Measurements from ENCODE around the gene MBP.

DNA sequence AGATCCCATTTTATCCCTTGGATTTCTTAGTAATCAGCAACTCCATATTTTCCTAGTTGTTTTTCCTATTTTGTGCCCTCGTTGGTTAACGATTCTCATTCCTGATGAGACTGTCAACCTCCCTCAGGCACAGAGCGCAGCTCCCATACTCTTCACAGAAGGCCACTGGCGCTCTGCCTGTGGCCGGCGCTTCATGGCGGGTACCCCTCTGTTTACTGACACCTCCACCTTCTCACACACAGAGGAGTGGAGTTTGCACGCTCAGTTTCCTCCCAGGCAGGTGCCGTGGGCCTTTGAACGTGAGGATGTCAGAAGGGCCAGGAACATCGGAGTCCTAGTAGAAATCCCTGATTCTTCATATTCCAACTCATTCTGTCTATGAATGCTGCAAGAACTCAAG is 139.0 kb downstream of the MBP start:
- no peak for TF ChIP-seq EP300 (IDR thresholded peaks at IDR 0.05; ENCODE audit: borderline replicate concordance)
- no peak for TF ChIP-seq CEBPB (IDR thresholded peaks at IDR 0.05)
- TF ChIP-seq, protein P1, sequence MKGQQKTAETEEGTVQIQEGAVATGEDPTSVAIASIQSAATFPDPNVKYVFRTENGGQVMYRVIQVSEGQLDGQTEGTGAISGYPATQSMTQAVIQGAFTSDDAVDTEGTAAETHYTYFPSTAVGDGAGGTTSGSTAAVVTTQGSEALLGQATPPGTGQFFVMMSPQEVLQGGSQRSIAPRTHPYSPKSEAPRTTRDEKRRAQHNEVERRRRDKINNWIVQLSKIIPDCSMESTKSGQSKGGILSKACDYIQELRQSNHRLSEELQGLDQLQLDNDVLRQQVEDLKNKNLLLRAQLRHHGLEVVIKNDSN (IDR thresholded peaks at IDR 0.05), result no peak
